ENCODE data around the gene PDZD4. TPM values are rescaled to one million over a fixed set of nuclear protein-coding genes. Genes with fewer than 3 reads are reported as not detected.

Gene PDZD4
- total and polyA plus RNA-seq, 10 of the 15 experiments (the other 5 are each of a cell fraction or from before 2014, with no cell fraction given), result 0.01 to 0.15 (median 0.04) TPM; not detected in 6

- DNase-seq (ENCODE audit: low read depth, low spot score) (no peak), ATAC-seq (no peak), FAIRE-seq (no peak)
- in situ Hi-C loops (cut with MboI), result loop anchor here (10.0 kb wide), 1 partner anchor 50 kb away; no protein-coding TSS in a partner anchor
- ChIA-PET RAD21 (ENCODE audit: unreplicated experiment) (no interaction called here), POLR2A (no interaction called here), CTCF (no interaction called here), SMC1A (ENCODE audit: uncharacterized antibody, unreplicated experiment) (no interaction called here)
- no peak overlapping the region for H3K9ac ChIP-seq (ENCODE audit: control insufficient read depth, insufficient read depth, low read length)
- H4K20me1 ChIP-seq (ENCODE audit: control insufficient read depth, insufficient read depth), result no peaks in the 10 kb centered on the region
- 82% methylated on average over 27 of the region's 27 CpGs for WGBS (ENCODE audit: insufficient coverage, insufficient replicate concordance, low lambda C conversion rate, missing lambda C conversion rate)
- no peaks in the 10 kb centered on the region for H3K27me3 ChIP-seq (replicated peaks in 1 of 2; ENCODE audit: control insufficient read depth in 2 of 2, insufficient read depth in 2 of 2, low read length in 1 of 2)
- H3K79me2 ChIP-seq (ENCODE audit: control insufficient read depth, insufficient read depth, low read length), result no peaks in the 10 kb centered on the region
- intact Hi-C loops (cut with micrococcal nuclease; ENCODE audit: unreplicated experiment), result no loop called here
- no peak overlapping the region for H3K27ac ChIP-seq (ENCODE audit: control insufficient read depth, insufficient read depth)
- H2AFZ ChIP-seq (ENCODE audit: control insufficient read depth, low read depth, low read length), result no peak overlapping the region
- H3K4me2 ChIP-seq (ENCODE audit: control insufficient read depth, insufficient read depth), result no peak overlapping the region
- H3K9me3 ChIP-seq (replicated peaks; ENCODE audit: control insufficient read depth, insufficient read depth, low read length), result no peaks in the 10 kb centered on the region; the same call in 2 of the 3 replicates
- peaks cover 3% of the 10 kb centered on the region in 2 experiments; a peak in 3 of 4 replicates for H3K36me3 ChIP-seq (ENCODE audit: control insufficient read depth in 2 of 2, insufficient read depth in 2 of 2, low read length in 1 of 2)
- no peaks in the 10 kb centered on the region for H3K4me1 ChIP-seq (ENCODE audit: control insufficient read depth, insufficient read depth, low read length)
- no peak overlapping the region for H3K4me3 ChIP-seq
- no TSS peak for BruUV-seq (replicated peaks)
- TF ChIP-seq, protein P1, sequence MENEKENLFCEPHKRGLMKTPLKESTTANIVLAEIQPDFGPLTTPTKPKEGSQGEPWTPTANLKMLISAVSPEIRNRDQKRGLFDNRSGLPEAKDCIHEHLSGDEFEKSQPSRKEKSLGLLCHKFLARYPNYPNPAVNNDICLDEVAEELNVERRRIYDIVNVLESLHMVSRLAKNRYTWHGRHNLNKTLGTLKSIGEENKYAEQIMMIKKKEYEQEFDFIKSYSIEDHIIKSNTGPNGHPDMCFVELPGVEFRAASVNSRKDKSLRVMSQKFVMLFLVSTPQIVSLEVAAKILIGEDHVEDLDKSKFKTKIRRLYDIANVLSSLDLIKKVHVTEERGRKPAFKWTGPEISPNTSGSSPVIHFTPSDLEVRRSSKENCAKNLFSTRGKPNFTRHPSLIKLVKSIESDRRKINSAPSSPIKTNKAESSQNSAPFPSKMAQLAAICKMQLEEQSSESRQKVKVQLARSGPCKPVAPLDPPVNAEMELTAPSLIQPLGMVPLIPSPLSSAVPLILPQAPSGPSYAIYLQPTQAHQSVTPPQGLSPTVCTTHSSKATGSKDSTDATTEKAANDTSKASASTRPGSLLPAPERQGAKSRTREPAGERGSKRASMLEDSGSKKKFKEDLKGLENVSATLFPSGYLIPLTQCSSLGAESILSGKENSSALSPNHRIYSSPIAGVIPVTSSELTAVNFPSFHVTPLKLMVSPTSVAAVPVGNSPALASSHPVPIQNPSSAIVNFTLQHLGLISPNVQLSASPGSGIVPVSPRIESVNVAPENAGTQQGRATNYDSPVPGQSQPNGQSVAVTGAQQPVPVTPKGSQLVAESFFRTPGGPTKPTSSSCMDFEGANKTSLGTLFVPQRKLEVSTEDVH (IDR thresholded peaks at IDR 0.05; ENCODE audit: low read depth, partially characterized antibody), result no peak
- TF ChIP-seq CBFB (IDR thresholded peaks at IDR 0.05; ENCODE audit: low read depth), result no peak
- no peak for TF ChIP-seq RFX5 (IDR thresholded peaks at IDR 0.05; ENCODE audit: low read depth, low read length)
- TF ChIP-seq MXI1 (IDR thresholded peaks at IDR 0.05; ENCODE audit: low read depth, low read length), result no peak
- TF ChIP-seq HDAC2 (IDR thresholded peaks at IDR 0.05), result no peak
- no peak for TF ChIP-seq TCF3 (IDR thresholded peaks at IDR 0.05; ENCODE audit: borderline replicate concordance, insufficient read depth, low read depth, low read length)
- TF ChIP-seq CBX5 (IDR thresholded peaks at IDR 0.05; ENCODE audit: low read depth), result no peak
- TF ChIP-seq HCFC1 (IDR thresholded peaks at IDR 0.05; ENCODE audit: low read length), result no peak
- no peak for TF ChIP-seq PAX8 (IDR thresholded peaks at IDR 0.05)
- no peak for TF ChIP-seq SREBF1 (IDR thresholded peaks at IDR 0.05; ENCODE audit: low read length)
- TF ChIP-seq JUND (IDR thresholded peaks at IDR 0.05; ENCODE audit: low read depth, low read length), result no peak
- no peak for TF ChIP-seq CBX3 (IDR thresholded peaks at IDR 0.05; ENCODE audit: borderline replicate concordance, low read depth)
- no peak for TF ChIP-seq BACH1 (IDR thresholded peaks at IDR 0.05; ENCODE audit: borderline replicate concordance)
- TF ChIP-seq RBBP5 (conservative IDR thresholded peaks at IDR 0.05), result no peak
- no peak for TF ChIP-seq RELB (IDR thresholded peaks at IDR 0.05; ENCODE audit: low read depth)
- TF ChIP-seq BRCA1 (IDR thresholded peaks at IDR 0.05; ENCODE audit: low read depth, low read length), result no peak
- no peak for TF ChIP-seq ZNF24 (IDR thresholded peaks at IDR 0.05)
- TF ChIP-seq NR2F1 (conservative IDR thresholded peaks at IDR 0.05), result no peak
- TF ChIP-seq RAD21 (IDR thresholded peaks at IDR 0.05; ENCODE audit: insufficient read depth, low read depth, low read length), result no peak
These were observed 45.9 kb downstream of the PDZD4 start for GRCh38 chrX:153784325-153784967.

Measured in GM12878 (cell line).